Lower leg skin (tissue), 4 donors: ENCODE results near the gene MTHFD2L. TPM values are rescaled to one million over a fixed set of nuclear protein-coding genes. Genes with fewer than 3 reads are reported as not detected.

Experiments
- DNase-seq, 2 donors: peaks; one replicate each; pipeline ENCODE4 v3.0.0-alpha.2; 2019; ENCODE audit warnings: low spot score in 2 of 2
- H3K4me3 ChIP-seq: fragments of 200-600 bp; sonication (generic); 2 replicates; pipeline ENCODE4 v1.5.1; 2017; ENCODE audit warnings: mild to moderate bottlenecking, low read depth; ENCODE audit not compliant: poor library complexity, severe bottlenecking
- CTCF ChIP-seq, 3 donors: fragments of 450-650 bp; IDR thresholded peaks; one replicate each; pipeline ENCODE4 v1.5.1; 2016; ENCODE audit warnings: antibody characterized with exemption in 3 of 3, mild to moderate bottlenecking in 3 of 3, moderate library complexity in 2 of 3
- POLR2A ChIP-seq, 2 donors: fragments of 450-650 bp; IDR thresholded peaks; one replicate each; pipeline ENCODE4 v1.6.1; 2016 to 2017; ENCODE audit warnings: antibody characterized with exemption in 2 of 2, mild to moderate bottlenecking in 1 of 2, moderate library complexity in 1 of 2
- WGBS, 2 donors: methylation state at CpG; one replicate each; pipeline ENCODE4 v1.1.5; 2018; 5-methylcytosine and 5-hydroxymethylcytosine counted together
- intact Hi-C: fragments of 100-400 bp; cut with DNase I; formaldehyde crosslinking; loops from one replicate; pipeline ENCODE4 v1.15.0; 2023; ENCODE audit warnings: low total_unique reads
- total RNA-seq, 4 donors: library from RNA; depleted of rRNA; stranded (reverse); fragments of >200 nt; gene quantifications; one replicate each; pipeline ENCODE4 v1.1.0, GENCODE V29; 2016

The MTHFD2L gene
- total RNA-seq, 4 donors from 2014 or later = 3.5 to 16.2 (median 10.9) TPM

- H3K4me3 ChIP-seq = no peak overlapping the region
- TF ChIP-seq POLR2A (IDR thresholded peaks at IDR 0.05) (no peak), CTCF (IDR thresholded peaks at IDR 0.05) (no peak)
- intact Hi-C loops = no loop called here
- DNase-seq = no peak
- WGBS, 2 donors = 79 to 91% methylated on average over 2 of the region's 2 CpGs
Measured at GRCh38 chr4:74168841-74169240, 10.9 kb downstream of the MTHFD2L start.

- no peak overlapping the region for H3K4me3 ChIP-seq
- 89 to 92% methylated on average over 5 of the region's 5 CpGs for WGBS, 2 donors
- intact Hi-C loops = no loop called here
- TF ChIP-seq CTCF (IDR thresholded peaks at IDR 0.05) = no peak
- no peak for DNase-seq
Measured at GRCh38 chr4:74173321-74173720, 15.4 kb downstream of the MTHFD2L start.

GRCh38 chr4:74174421-74174820, 16.5 kb downstream of the MTHFD2L start:
- intact Hi-C loops = no loop called here
- TF ChIP-seq POLR2A (IDR thresholded peaks at IDR 0.05) (no peak), CTCF (IDR thresholded peaks at IDR 0.05) (no peak)
- no peak for DNase-seq
- no peak overlapping the region for H3K4me3 ChIP-seq
- WGBS, 2 donors = 91 to 96% methylated on average over 2 of the region's 2 CpGs

GRCh38 chr4:74174941-74175340, 17.0 kb downstream of the MTHFD2L start:
- no peak overlapping the region for H3K4me3 ChIP-seq
- 93 to 96% methylated on average over 2 of the region's 2 CpGs for WGBS, 2 donors
- TF ChIP-seq POLR2A (IDR thresholded peaks at IDR 0.05) (no peak), CTCF (IDR thresholded peaks at IDR 0.05) (no peak)
- no peak for DNase-seq
- intact Hi-C loops = no loop called here

GRCh38 chr4:74175379-74175778, 17.5 kb downstream of the MTHFD2L start:
- WGBS, 2 donors = 89 to 92% methylated on average over 1 of the region's 1 CpG
- no peak for DNase-seq

More at GRCh38 chr4:74175379-74175778, 17.5 kb downstream of the MTHFD2L start:
- H3K4me3 ChIP-seq = no peak overlapping the region
- intact Hi-C loops = no loop called here
- TF ChIP-seq CTCF (IDR thresholded peaks at IDR 0.05) (no peak), POLR2A (IDR thresholded peaks at IDR 0.05) (no peak)
